HCT116 (cell line): ENCODE data around the gene OR51V1. TPM values are rescaled to one million over a fixed set of nuclear protein-coding genes. Genes with fewer than 3 reads are reported as not detected.

Experiments
- ATAC-seq: fragments of 200-7000 bp; cut with Tn5 transposase; 2 replicates; pipeline ENCODE4 v1.9.1; 2020; ENCODE audit warnings: mild to moderate bottlenecking, moderate library complexity
- BruUV-seq: library from RNA; stranded (reverse); fragments of 400-500 nt; replicated peaks from 2 replicates; lab custom pipeline; 2021; lab: Mats Ljungman, UMichigan
- CTCF ChIA-PET: fragments of 300-600 bp; sonication (Branson Sonifier 250); formaldehyde crosslinking; loops from one replicate; lab custom pipeline; 2021; ENCODE audit warnings: antibody characterized with exemption; lab: Charles Lee
- POLR2A ChIA-PET: fragments of 300-600, 350-600 bp; sonication (Branson Sonifier 250); formaldehyde crosslinking; loops from one replicate; lab custom pipeline; 2021; ENCODE audit warnings: antibody characterized with exemption; lab: Charles Lee
- RAD21 ChIA-PET, 2 experiments: fragments of 300-600 bp; sonication (Branson Sonifier 250); formaldehyde crosslinking; loops; one replicate each; lab custom pipeline; 2023; ENCODE audit warnings: low total read pairs in 2 of 2; ENCODE audit not compliant: uncharacterized antibody in 2 of 2, unreplicated experiment in 2 of 2, low non-redundant PET in 1 of 2; lab: Charles Lee
- DNase-seq: peaks from one replicate; pipeline ENCODE4 v3.0.0-alpha.2; 2010; ENCODE audit warnings: low read depth, low spot score
- H2AFZ ChIP-seq: fragments of 200-600 bp; shearing (Covaris generic), sonication (generic); 2 replicates; pipeline ENCODE4 v1.6.1; 2017; ENCODE audit warnings: low read depth, mixed run types, mixed read lengths, antibody characterized with exemption, low read length; ENCODE audit not compliant: poor library complexity, severe bottlenecking
- H3K27ac ChIP-seq: 2 replicates; pipeline ENCODE4 v1.5.1; 2012; ENCODE audit warnings: low read depth, low read length
- H3K27me3 ChIP-seq: fragments of 200-600 bp; sonication (generic); 2 replicates; pipeline ENCODE4 v1.6.1; 2016; ENCODE audit warnings: mixed run types, low read length, mixed read lengths; ENCODE audit not compliant: insufficient read depth
- H3K36me3 ChIP-seq, 2 experiments: fragments of 200-500 bp in 1 of 2; fragments of 200-600 bp in 1 of 2; sonication (Bioruptor generic) in 1 of 2; sonication (generic) in 1 of 2; 2 replicates each; pipeline versions ENCODE4 v1.5.1 to v1.6.1; 2014 to 2016; ENCODE audit warnings: low read length in 2 of 2, inconsistent platforms in 1 of 2, mixed read lengths in 1 of 2, mixed run types in 1 of 2; ENCODE audit not compliant: insufficient read depth in 2 of 2, control insufficient read depth in 1 of 2
- H3K4me1 ChIP-seq, 2 experiments: fragments of 200-600 bp in 1 of 2; sonication (generic) in 1 of 2; 2 replicates each; pipeline versions ENCODE4 v1.5.1 to v1.6.1; 2012 to 2017; ENCODE audit warnings: low read length in 2 of 2, inconsistent platforms in 1 of 2, mild to moderate bottlenecking in 1 of 2, mixed read lengths in 1 of 2, mixed run types in 1 of 2, moderate library complexity in 1 of 2; ENCODE audit not compliant: insufficient read depth in 2 of 2, control insufficient read depth in 1 of 2
- H3K4me2 ChIP-seq: fragments of 200-600 bp; sonication (generic); 2 replicates; pipeline ENCODE4 v1.6.1; 2017; ENCODE audit warnings: mixed run types, low read length, mixed read lengths
- H3K4me3 ChIP-seq, 2 experiments: fragments of 200-600 bp in 1 of 2; sonication (generic) in 1 of 2; replicated peaks in 1 of 2; 2 replicates each; pipeline ENCODE4 v1.5.1; 2011 to 2016; ENCODE audit warnings: low read length in 2 of 2, control low read depth in 1 of 2, low read depth in 1 of 2, mild to moderate bottlenecking in 1 of 2, mixed read lengths in 1 of 2, mixed run types in 1 of 2
- H3K79me2 ChIP-seq: fragments of 200-600 bp; sonication (generic); 2 replicates; pipeline ENCODE4 v1.6.1; 2017; ENCODE audit warnings: mild to moderate bottlenecking, mixed run types, low read length, moderate library complexity, mixed read lengths; ENCODE audit not compliant: insufficient read depth
- H3K9ac ChIP-seq: fragments of 200-600 bp; sonication (generic); 2 replicates; pipeline ENCODE4 v1.6.1; 2016; ENCODE audit warnings: low read length, mixed read lengths
- H3K9me2 ChIP-seq: fragments of 200-600 bp; sonication (generic), shearing (Covaris generic); 2 replicates; pipeline ENCODE4 v1.6.1; 2017; ENCODE audit warnings: mixed run types, mild to moderate bottlenecking, moderate library complexity; ENCODE audit not compliant: insufficient read depth
- H3K9me3 ChIP-seq, 2 experiments: fragments of 200-500 bp in 1 of 2; fragments of 200-600 bp in 1 of 2; sonication (Bioruptor generic) in 1 of 2; sonication (generic) in 1 of 2; 2 replicates each; pipeline ENCODE4 v1.6.1; 2014 to 2017; ENCODE audit warnings: low read length in 2 of 2, mixed read lengths in 2 of 2, inconsistent platforms in 1 of 2, low read depth in 1 of 2, mild to moderate bottlenecking in 1 of 2, mixed run types in 1 of 2, moderate library complexity in 1 of 2; ENCODE audit not compliant: control insufficient read depth in 1 of 2, insufficient read depth in 1 of 2
- H4K20me1 ChIP-seq: fragments of 200-600 bp; sonication (generic), shearing (Covaris generic); 2 replicates; pipeline ENCODE4 v1.6.1; 2017; ENCODE audit warnings: mixed run types, mild to moderate bottlenecking, moderate library complexity; ENCODE audit not compliant: insufficient read depth
- CBX3 ChIP-seq: IDR thresholded peaks from 2 replicates; pipeline ENCODE4 v1.6.1; 2012; ENCODE audit warnings: low read depth
- CEBPB ChIP-seq: IDR thresholded peaks from 2 replicates; pipeline ENCODE4 v1.6.1; 2012; ENCODE audit warnings: low read depth
- CTCF ChIP-seq, 3 experiments: fragments of 200-600 bp in 1 of 3; sonication (generic) in 1 of 3; IDR thresholded peaks in 2 of 3; conservative IDR thresholded peaks in 1 of 3; 2 replicates each; pipeline ENCODE4 v1.5.1; 2012 to 2017; ENCODE audit warnings: low read depth in 2 of 3, low read length in 2 of 3, antibody characterized with exemption in 1 of 3, borderline replicate concordance in 1 of 3, control low read depth in 1 of 3, mild to moderate bottlenecking in 1 of 3, mixed read lengths in 1 of 3, mixed run types in 1 of 3, moderate library complexity in 1 of 3; ENCODE audit not compliant: insufficient read depth in 1 of 3
- EGR1 ChIP-seq: IDR thresholded peaks from 2 replicates; pipeline ENCODE4 v1.6.1; 2012; ENCODE audit warnings: low read depth
- ELF1 ChIP-seq: IDR thresholded peaks from 2 replicates; pipeline ENCODE4 v1.6.1; 2012; ENCODE audit warnings: low read depth, borderline replicate concordance
- EZH2 ChIP-seq: fragments of 200-600 bp; sonication (generic); IDR thresholded peaks from 2 replicates; pipeline ENCODE4 v1.6.1; 2017; ENCODE audit warnings: antibody characterized with exemption, mixed run types
- FOSL1 ChIP-seq: IDR thresholded peaks from 2 replicates; pipeline ENCODE4 v1.6.1; 2012; ENCODE audit warnings: low read depth
- JUND ChIP-seq: IDR thresholded peaks from 2 replicates; pipeline ENCODE4 v1.6.1; 2012
- POLR2A ChIP-seq: IDR thresholded peaks from 2 replicates; pipeline ENCODE4 v1.7.0; 2011; ENCODE audit warnings: borderline replicate concordance; ENCODE audit not compliant: insufficient read depth, insufficient read length; ENCODE audit errors: extremely low read depth
- POLR2AphosphoS5 ChIP-seq: IDR thresholded peaks from 2 replicates; pipeline ENCODE4 v1.6.1; 2011; ENCODE audit warnings: mild to moderate bottlenecking, low read depth, low read length, moderate library complexity
- RAD21 ChIP-seq: IDR thresholded peaks from 2 replicates; pipeline ENCODE4 v1.6.1; 2012; ENCODE audit warnings: low read depth, mild to moderate bottlenecking
- SRF ChIP-seq: IDR thresholded peaks from 2 replicates; pipeline ENCODE4 v1.6.1; 2012; ENCODE audit warnings: low read depth
- ZNF274 ChIP-seq: fragments of 200-500 bp; sonication (Bioruptor generic); IDR thresholded peaks from 2 replicates; pipeline ENCODE4 v1.6.1; 2014; ENCODE audit warnings: mild to moderate bottlenecking, low read depth, low read length, inconsistent platforms
- intact Hi-C: fragments of 100-400 bp; cut with micrococcal nuclease; formaldehyde crosslinking; loops from 2 replicates; pipeline ENCODE4 v1.10.0; 2022
- total RNA-seq: library from RNA; stranded (reverse); gene quantifications from one replicate; pipeline ENCODE4 v1.2.1, GENCODE V29; 2021; ENCODE audit not compliant: unreplicated experiment
- TF ChIP-seq, protein P1 (sequence below): IDR thresholded peaks from 2 replicates; pipeline ENCODE4 v1.6.1; 2012; ENCODE audit warnings: low read depth
- TF ChIP-seq, protein P2 (sequence below): IDR thresholded peaks from 2 replicates; pipeline ENCODE4 v1.6.1; 2012

The OR51V1 gene
- total RNA-seq, 1 experiment from 2014 or later, result not detected

- no TSS peak for BruUV-seq
- Histone ChIP-seq H3K9me2 (no peaks in the 10 kb centered on the region), H3K4me2 (no peak overlapping the region), H2AFZ (no peak overlapping the region), H3K9me3 (no peaks in the 10 kb centered on the region), H3K27me3 (peaks cover 71% of the 10 kb centered on the region), H3K9ac (no peak overlapping the region), H3K4me1 (no peaks in the 10 kb centered on the region), H3K27ac (no peak overlapping the region), H3K79me2 (no peaks in the 10 kb centered on the region), H4K20me1 (no peaks in the 10 kb centered on the region), H3K4me3 (no peak overlapping the region), H3K36me3 (no peaks in the 10 kb centered on the region)
- CTCF ChIA-PET, result no interaction called here
- no peak for DNase-seq
- ATAC-seq, result no peak
- intact Hi-C loops, result no loop called here
- POLR2A ChIA-PET, result no interaction called here
- TF ChIP-seq CBX3, result no peak
- no peak for TF ChIP-seq SRF
- TF ChIP-seq EZH2, result no peak
- TF ChIP-seq ELF1, result no peak
- TF ChIP-seq EGR1, result no peak
- TF ChIP-seq, protein P1, sequence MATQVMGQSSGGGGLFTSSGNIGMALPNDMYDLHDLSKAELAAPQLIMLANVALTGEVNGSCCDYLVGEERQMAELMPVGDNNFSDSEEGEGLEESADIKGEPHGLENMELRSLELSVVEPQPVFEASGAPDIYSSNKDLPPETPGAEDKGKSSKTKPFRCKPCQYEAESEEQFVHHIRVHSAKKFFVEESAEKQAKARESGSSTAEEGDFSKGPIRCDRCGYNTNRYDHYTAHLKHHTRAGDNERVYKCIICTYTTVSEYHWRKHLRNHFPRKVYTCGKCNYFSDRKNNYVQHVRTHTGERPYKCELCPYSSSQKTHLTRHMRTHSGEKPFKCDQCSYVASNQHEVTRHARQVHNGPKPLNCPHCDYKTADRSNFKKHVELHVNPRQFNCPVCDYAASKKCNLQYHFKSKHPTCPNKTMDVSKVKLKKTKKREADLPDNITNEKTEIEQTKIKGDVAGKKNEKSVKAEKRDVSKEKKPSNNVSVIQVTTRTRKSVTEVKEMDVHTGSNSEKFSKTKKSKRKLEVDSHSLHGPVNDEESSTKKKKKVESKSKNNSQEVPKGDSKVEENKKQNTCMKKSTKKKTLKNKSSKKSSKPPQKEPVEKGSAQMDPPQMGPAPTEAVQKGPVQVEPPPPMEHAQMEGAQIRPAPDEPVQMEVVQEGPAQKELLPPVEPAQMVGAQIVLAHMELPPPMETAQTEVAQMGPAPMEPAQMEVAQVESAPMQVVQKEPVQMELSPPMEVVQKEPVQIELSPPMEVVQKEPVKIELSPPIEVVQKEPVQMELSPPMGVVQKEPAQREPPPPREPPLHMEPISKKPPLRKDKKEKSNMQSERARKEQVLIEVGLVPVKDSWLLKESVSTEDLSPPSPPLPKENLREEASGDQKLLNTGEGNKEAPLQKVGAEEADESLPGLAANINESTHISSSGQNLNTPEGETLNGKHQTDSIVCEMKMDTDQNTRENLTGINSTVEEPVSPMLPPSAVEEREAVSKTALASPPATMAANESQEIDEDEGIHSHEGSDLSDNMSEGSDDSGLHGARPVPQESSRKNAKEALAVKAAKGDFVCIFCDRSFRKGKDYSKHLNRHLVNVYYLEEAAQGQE, result no peak
- no peak for TF ChIP-seq RAD21
- no peak for TF ChIP-seq FOSL1
- TF ChIP-seq, protein P2, sequence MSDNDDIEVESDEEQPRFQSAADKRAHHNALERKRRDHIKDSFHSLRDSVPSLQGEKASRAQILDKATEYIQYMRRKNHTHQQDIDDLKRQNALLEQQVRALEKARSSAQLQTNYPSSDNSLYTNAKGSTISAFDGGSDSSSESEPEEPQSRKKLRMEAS, result no peak
- no peak for TF ChIP-seq CTCF (IDR thresholded peaks at IDR 0.05 in 2 of 3, conservative IDR thresholded peaks at IDR 0.05 in 1 of 3; ENCODE audit: borderline replicate concordance in 1 of 3, insufficient read depth in 1 of 3, low read depth in 2 of 3, low read length in 2 of 3)
- TF ChIP-seq JUND, result no peak
- TF ChIP-seq CEBPB, result no peak
- TF ChIP-seq POLR2AphosphoS5, result no peak
- TF ChIP-seq ZNF274, result no peak
- TF ChIP-seq POLR2A, result no peak
- RAD21 ChIA-PET, result no interaction called here
Measured at GRCh38 chr11:5241458-5241857, 41.0 kb upstream of the OR51V1 start.
